Measurements from ENCODE around the gene DPP8.
"Not testable (repeated sequence)": the region's sequence is repeated elsewhere in the genome, so short reads cannot be mapped to it uniquely, and the experiment has no call there.

The DPP8 gene

GRCh38 chr15:65553691-65554090, 36.2 kb upstream of the DPP8 start:
- TF ChIP-seq CTCF (IDR thresholded peaks at IDR 0.05; ENCODE audit: insufficient read depth, low read depth, low read length, missing control alignments) = no peak
- H3K4me3 ChIP-seq (ENCODE audit: low read depth, low read length) = no peak overlapping the region
- no peak for DNase-seq (ENCODE audit: low read depth)

GRCh38 chr15:65552851-65553250, 35.4 kb upstream of the DPP8 start:
- H3K4me3 ChIP-seq (ENCODE audit: low read depth, low read length); DNase-seq (ENCODE audit: low read depth): not testable (repeated sequence)

- TF ChIP-seq CTCF (IDR thresholded peaks at IDR 0.05; ENCODE audit: insufficient read depth, low read depth, low read length, missing control alignments) = no peak
- no peak overlapping the region for H3K4me3 ChIP-seq (ENCODE audit: low read depth, low read length)
- no peak for DNase-seq (ENCODE audit: low read depth)
Measured at GRCh38 chr15:65551183-65551582, 33.7 kb upstream of the DPP8 start.

- H3K4me3 ChIP-seq (ENCODE audit: low read depth, low read length) = no peak overlapping the region
- no peak for DNase-seq (ENCODE audit: low read depth)
- TF ChIP-seq CTCF (IDR thresholded peaks at IDR 0.05; ENCODE audit: insufficient read depth, low read depth, low read length, missing control alignments) = no peak
Measured at GRCh38 chr15:65550681-65551098, 33.2 kb upstream of the DPP8 start.

GRCh38 chr15:65549288-65549687, 31.8 kb upstream of the DPP8 start:
- H3K4me3 ChIP-seq (ENCODE audit: low read depth, low read length); DNase-seq (ENCODE audit: low read depth): not testable (repeated sequence)

- no peak for DNase-seq (ENCODE audit: low read depth)
- H3K4me3 ChIP-seq (ENCODE audit: low read depth, low read length) = no peak overlapping the region
- no peak for TF ChIP-seq CTCF (IDR thresholded peaks at IDR 0.05; ENCODE audit: insufficient read depth, low read depth, low read length, missing control alignments)
Measured at GRCh38 chr15:65547841-65548240, 30.4 kb upstream of the DPP8 start.

- DNase-seq (ENCODE audit: low read depth) = no peak
- TF ChIP-seq CTCF (IDR thresholded peaks at IDR 0.05; ENCODE audit: insufficient read depth, low read depth, low read length, missing control alignments) = no peak
- H3K4me3 ChIP-seq (ENCODE audit: low read depth, low read length) = no peak overlapping the region
Measured at GRCh38 chr15:65541231-65541820, 23.8 kb upstream of the DPP8 start.

- no peak overlapping the region for H3K4me3 ChIP-seq (ENCODE audit: low read depth, low read length)
- no peak for DNase-seq (ENCODE audit: low read depth)
- no peak for TF ChIP-seq CTCF (IDR thresholded peaks at IDR 0.05; ENCODE audit: insufficient read depth, low read depth, low read length, missing control alignments)
Measured at GRCh38 chr15:65540314-65540713, 22.8 kb upstream of the DPP8 start.
